ENCODE measurements around the gene SLC26A2.

Gene SLC26A2

DNA sequence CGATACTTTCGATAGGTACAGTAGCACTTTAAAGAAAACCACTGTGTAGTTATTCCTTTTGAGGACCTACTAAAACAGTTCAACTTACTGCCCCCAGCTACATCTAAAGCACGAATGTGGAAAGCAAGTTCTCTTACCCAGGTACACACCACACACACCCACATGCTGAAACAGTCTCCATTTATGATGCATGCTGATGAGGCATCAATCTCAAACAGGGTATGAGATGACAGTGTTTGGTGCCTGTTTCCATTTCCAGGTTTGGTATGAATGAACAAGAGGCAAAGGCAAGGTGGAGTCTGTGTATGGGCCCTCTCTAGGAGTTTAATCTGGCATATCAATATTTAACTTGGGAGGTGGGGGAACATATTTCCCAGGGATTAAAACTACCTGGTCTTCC, 53.9 kb downstream of the SLC26A2 start:
- no peak for TF ChIP-seq CTCF (IDR thresholded peaks at IDR 0.05; ENCODE audit: insufficient read depth, low read length, missing control alignments)
- ChIA-PET POLR2A (no interaction called here), CTCF (interaction anchor here (0.9 kb wide), 1 partner anchor 148 kb away, joined by 3 read pairs; no protein-coding TSS in a partner anchor)
- no peak overlapping the region for H3K4me3 ChIP-seq (ENCODE audit: low read depth, low read length)
- no peak for DNase-seq (ENCODE audit: low read depth, low spot score)

DNA sequence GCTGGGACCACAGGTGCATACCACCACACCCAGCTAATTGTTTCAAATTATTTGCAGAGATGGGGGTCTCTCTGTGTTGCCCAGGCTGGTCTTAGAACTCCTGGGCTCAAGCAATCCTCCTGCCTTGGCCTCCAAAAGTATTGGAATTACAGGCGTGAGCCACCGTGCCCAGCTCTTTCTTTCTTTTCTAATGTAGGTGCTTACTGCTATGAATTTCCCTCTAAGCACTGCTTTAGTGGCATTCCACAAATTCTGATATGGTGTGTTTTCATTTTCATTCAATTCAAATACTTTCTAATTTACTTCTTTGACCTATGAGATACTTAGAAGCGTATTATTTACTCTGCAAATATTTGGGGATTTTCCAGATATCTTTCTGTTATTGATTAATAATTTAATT, 54.9 kb downstream of the SLC26A2 start:
- no peak for DNase-seq (ENCODE audit: low read depth, low spot score)
- CTCF ChIA-PET: interaction anchor here (0.8 kb wide), 1 partner anchor 10 kb away, joined by 3 read pairs; no protein-coding TSS in a partner anchor

GRCh38 chr5:150016537-150016936, 56.0 kb downstream of the SLC26A2 start:
- CTCF ChIA-PET: interaction anchor here (0.6 to 1.6 kb wide), 5 partner anchors 10 to 182 kb away, joined by 3 to 7 read pairs (median 4); partner anchors contain the start of genes HMGXB3 and TIGD6
- POLR2A ChIA-PET: no interaction called here
- no peak overlapping the region for H3K4me3 ChIP-seq (ENCODE audit: low read depth, low read length)
- TF ChIP-seq CTCF (IDR thresholded peaks at IDR 0.05; ENCODE audit: insufficient read depth, low read length, missing control alignments): no peak
- no peak for DNase-seq (ENCODE audit: low read depth, low spot score)

More for the DNA sequence above, 54.9 kb downstream of the SLC26A2 start:
- no peak for TF ChIP-seq CTCF (IDR thresholded peaks at IDR 0.05; ENCODE audit: insufficient read depth, low read length, missing control alignments)
- H3K4me3 ChIP-seq (ENCODE audit: low read depth, low read length): no peak overlapping the region
- POLR2A ChIA-PET: no interaction called here

DNA sequence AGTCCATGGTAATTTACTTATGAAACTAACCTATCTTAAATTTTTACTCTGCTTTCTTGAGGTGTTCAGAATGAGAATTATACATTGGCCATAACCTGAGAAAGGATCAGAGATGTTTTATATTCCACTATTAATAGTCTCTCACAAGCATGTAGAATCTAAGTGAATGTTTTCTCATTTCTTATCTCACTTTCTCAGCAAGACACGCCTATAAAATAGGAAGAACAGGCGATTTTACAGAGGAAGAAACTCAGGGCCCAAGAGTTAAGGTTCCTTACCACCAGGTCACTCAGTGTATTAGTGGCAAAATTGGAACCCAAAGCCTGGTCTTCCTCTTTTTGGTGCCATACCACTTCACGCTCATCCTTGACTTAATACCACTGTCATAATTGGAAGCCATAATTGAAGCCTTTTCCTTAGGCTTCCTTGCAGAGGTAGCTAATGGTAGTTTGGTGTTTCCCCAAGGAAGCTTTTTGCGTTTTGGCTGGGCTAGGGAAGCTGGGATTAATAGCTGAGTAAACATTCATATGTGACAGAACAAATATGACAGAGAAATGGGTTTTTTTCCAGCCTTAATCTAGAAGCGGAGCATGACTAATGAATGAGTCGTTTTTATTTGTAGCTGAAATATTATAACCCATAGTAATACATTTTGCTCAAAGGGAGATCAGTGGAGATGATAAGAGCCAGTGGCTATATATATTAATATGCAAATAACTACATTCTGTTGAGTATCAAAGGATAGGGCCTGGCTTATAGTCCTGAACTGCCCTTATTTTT, 56.9 kb downstream of the SLC26A2 start:
- H3K4me3 ChIP-seq (ENCODE audit: low read depth, low read length): no peak overlapping the region

GRCh38 chr5:150020249-150020648, 59.7 kb downstream of the SLC26A2 start:
- H3K4me3 ChIP-seq (ENCODE audit: low read depth, low read length): no peak overlapping the region
- ChIA-PET POLR2A (interaction anchor here (1.1 kb wide), 1 partner anchor 16 kb away, joined by 3 read pairs; no protein-coding TSS in a partner anchor), CTCF (interaction anchor here (0.8 to 2.6 kb wide), 2 partner anchors 9 to 18 kb away, joined by 4 to 15 read pairs; partner anchors contain the start of genes HMGXB3 and TIGD6)
- no peak for TF ChIP-seq CTCF (IDR thresholded peaks at IDR 0.05; ENCODE audit: insufficient read depth, low read length, missing control alignments)
- no peak for DNase-seq (ENCODE audit: low read depth, low spot score)

More for the DNA sequence above, 56.9 kb downstream of the SLC26A2 start:
- no peak for TF ChIP-seq CTCF (IDR thresholded peaks at IDR 0.05; ENCODE audit: insufficient read depth, low read length, missing control alignments)
- ChIA-PET CTCF (interaction anchor here (1.0 to 1.6 kb wide), 5 partner anchors 9 to 183 kb away, joined by 3 to 7 read pairs (median 4); partner anchors contain the start of genes HMGXB3 and TIGD6), POLR2A (interaction anchor here (0.5 kb wide), 1 partner anchor 158 kb away, joined by 3 read pairs; no protein-coding TSS in a partner anchor)
- DNase-seq (ENCODE audit: low read depth, low spot score): no peak
